Tibial nerve (tissue), 4 donors: ENCODE measurements around the gene IER2. TPM values are rescaled to one million over a fixed set of nuclear protein-coding genes. Genes with fewer than 3 reads are reported as not detected.

Source experiments
- DNase-seq, 2 donors: peaks; one replicate each; pipeline ENCODE4 v3.0.0-alpha.2; 2019; ENCODE audit warnings: low spot score in 2 of 2
- H3K27ac ChIP-seq, 4 donors: fragments of 200-600 bp; sonication (generic) in 3 of 4; one replicate each; pipeline ENCODE4 v1.5.1; 2017 to 2019; ENCODE audit warnings: mild to moderate bottlenecking in 1 of 4
- H3K27me3 ChIP-seq, 2 donors: fragments of 200-600 bp; sonication (generic) in 1 of 2; one replicate each; pipeline versions ENCODE4 v1.5.1 to v1.6.0; 2017 to 2019
- H3K36me3 ChIP-seq, 3 donors: fragments of 200-600 bp; sonication (generic); one replicate each; pipeline ENCODE4 v1.5.1; 2018 to 2019
- H3K4me1 ChIP-seq, 4 donors: fragments of 200-600 bp; sonication (generic) in 3 of 4; one replicate each; pipeline ENCODE4 v1.5.1; 2017 to 2019
- H3K4me3 ChIP-seq, 4 donors: fragments of 200-600 bp; sonication (generic) in 3 of 4; one replicate each; pipeline ENCODE4 v1.5.1; 2017 to 2019; ENCODE audit warnings: mild to moderate bottlenecking in 1 of 4, moderate library complexity in 1 of 4
- H3K9me3 ChIP-seq, 4 donors: fragments of 200-600 bp; sonication (generic) in 3 of 4; one replicate each; pipeline ENCODE4 v1.5.1; 2017 to 2019
- EP300 ChIP-seq, 2 donors: sonication (generic); formaldehyde crosslinking; IDR thresholded peaks; one replicate each; pipeline ENCODE4 v1.6.1; 2017; ENCODE audit warnings: antibody characterized with exemption in 2 of 2, mild to moderate bottlenecking in 1 of 2
- POLR2A ChIP-seq, 2 donors: fragments of 450-650 bp; IDR thresholded peaks; one replicate each; pipeline ENCODE4 v1.6.1; 2017; ENCODE audit warnings: antibody characterized with exemption in 2 of 2, mild to moderate bottlenecking in 2 of 2, moderate library complexity in 2 of 2
- WGBS, 2 donors: methylation state at CpG; one replicate each; pipeline ENCODE4 v1.1.5; 2018; 5-methylcytosine and 5-hydroxymethylcytosine counted together
- total RNA-seq, 4 donors: library from RNA; depleted of rRNA; stranded (reverse); fragments of >200 nt; gene quantifications; one replicate each; pipeline ENCODE4 v1.1.0, GENCODE V29; 2016
- TF ChIP-seq, protein P1 (sequence below), 5 experiments: fragments of 200-600 bp in 3 of 5; fragments of 450-650 bp in 2 of 5; sonication (generic) in 3 of 5; IDR thresholded peaks; one replicate each; pipeline ENCODE4 v1.5.1; 2016 to 2019; ENCODE audit warnings: antibody characterized with exemption in 5 of 5, mild to moderate bottlenecking in 3 of 5, moderate library complexity in 2 of 5

Gene IER2
- total RNA-seq, 4 donors from 2014 or later, result 37.3 to 77.4 (median 58.3) TPM

DNA sequence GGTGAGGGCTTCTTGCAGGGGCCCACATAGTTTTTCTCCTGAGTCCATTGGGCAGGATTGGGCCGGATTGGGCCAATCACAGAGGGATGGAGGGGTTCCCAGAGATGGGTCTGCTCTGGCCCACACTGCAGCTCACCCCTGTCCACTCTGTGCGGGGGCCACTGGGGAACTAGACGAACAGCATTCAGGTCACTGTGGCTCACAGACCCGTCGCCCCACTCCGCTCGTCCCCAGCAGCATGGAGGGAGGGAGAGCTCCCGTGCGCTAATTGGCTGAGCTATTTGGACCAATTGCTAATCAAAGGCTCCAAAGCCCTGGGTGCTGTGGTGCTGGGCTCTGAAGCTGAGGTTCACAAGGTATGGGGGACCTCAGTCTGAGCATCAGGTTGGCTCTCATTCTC lies 20.8 kb upstream of the IER2 start:
- no peaks in the 10 kb centered on the region for H3K27me3 ChIP-seq
- WGBS, 2 donors, result 91 to 98% methylated on average over 6 to 8 of the region's 9 CpGs
- TF ChIP-seq EP300 (IDR thresholded peaks at IDR 0.05), result no peak
- no peak for TF ChIP-seq POLR2A (IDR thresholded peaks at IDR 0.05)
- TF ChIP-seq, protein P1, sequence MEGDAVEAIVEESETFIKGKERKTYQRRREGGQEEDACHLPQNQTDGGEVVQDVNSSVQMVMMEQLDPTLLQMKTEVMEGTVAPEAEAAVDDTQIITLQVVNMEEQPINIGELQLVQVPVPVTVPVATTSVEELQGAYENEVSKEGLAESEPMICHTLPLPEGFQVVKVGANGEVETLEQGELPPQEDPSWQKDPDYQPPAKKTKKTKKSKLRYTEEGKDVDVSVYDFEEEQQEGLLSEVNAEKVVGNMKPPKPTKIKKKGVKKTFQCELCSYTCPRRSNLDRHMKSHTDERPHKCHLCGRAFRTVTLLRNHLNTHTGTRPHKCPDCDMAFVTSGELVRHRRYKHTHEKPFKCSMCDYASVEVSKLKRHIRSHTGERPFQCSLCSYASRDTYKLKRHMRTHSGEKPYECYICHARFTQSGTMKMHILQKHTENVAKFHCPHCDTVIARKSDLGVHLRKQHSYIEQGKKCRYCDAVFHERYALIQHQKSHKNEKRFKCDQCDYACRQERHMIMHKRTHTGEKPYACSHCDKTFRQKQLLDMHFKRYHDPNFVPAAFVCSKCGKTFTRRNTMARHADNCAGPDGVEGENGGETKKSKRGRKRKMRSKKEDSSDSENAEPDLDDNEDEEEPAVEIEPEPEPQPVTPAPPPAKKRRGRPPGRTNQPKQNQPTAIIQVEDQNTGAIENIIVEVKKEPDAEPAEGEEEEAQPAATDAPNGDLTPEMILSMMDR (IDR thresholded peaks at IDR 0.05), result no peak
- peaks cover 0 to 8% (median 0%) of the 10 kb centered on the region in 3 donors for H3K36me3 ChIP-seq
- no peak for DNase-seq
- no peak overlapping the region for H3K4me3 ChIP-seq
- peaks cover 0 to 5% (median 0%) of the 10 kb centered on the region in 4 donors for H3K4me1 ChIP-seq
- H3K9me3 ChIP-seq, result no peaks in the 10 kb centered on the region
- no peak overlapping the region for H3K27ac ChIP-seq

- Histone ChIP-seq H3K9me3 (no peaks in the 10 kb centered on the region), H3K4me1 (peaks cover 0 to 5% (median 0%) of the 10 kb centered on the region in 4 donors), H3K4me3 (no peak overlapping the region), H3K36me3 (peaks cover 0 to 24% (median 0%) of the 10 kb centered on the region in 3 donors), H3K27me3 (no peaks in the 10 kb centered on the region), H3K27ac (no peak overlapping the region)
- TF ChIP-seq, protein P1 (IDR thresholded peaks at IDR 0.05), result no peak
- TF ChIP-seq POLR2A (IDR thresholded peaks at IDR 0.05), result no peak
- TF ChIP-seq EP300 (IDR thresholded peaks at IDR 0.05), result no peak
- DNase-seq, result no peak
- WGBS, 2 donors, result 92 to 97% methylated on average over 3 of the region's 3 CpGs
Observed at GRCh38 chr19:13130886-13131490, 19.2 kb upstream of the IER2 start.

- H3K27ac ChIP-seq, result no peak overlapping the region
- WGBS, 2 donors, result 84% methylated on average over 8 of the region's 8 CpGs
- no peak for DNase-seq
Observed at GRCh38 chr19:13132471-13133180, 17.6 kb upstream of the IER2 start.

DNA sequence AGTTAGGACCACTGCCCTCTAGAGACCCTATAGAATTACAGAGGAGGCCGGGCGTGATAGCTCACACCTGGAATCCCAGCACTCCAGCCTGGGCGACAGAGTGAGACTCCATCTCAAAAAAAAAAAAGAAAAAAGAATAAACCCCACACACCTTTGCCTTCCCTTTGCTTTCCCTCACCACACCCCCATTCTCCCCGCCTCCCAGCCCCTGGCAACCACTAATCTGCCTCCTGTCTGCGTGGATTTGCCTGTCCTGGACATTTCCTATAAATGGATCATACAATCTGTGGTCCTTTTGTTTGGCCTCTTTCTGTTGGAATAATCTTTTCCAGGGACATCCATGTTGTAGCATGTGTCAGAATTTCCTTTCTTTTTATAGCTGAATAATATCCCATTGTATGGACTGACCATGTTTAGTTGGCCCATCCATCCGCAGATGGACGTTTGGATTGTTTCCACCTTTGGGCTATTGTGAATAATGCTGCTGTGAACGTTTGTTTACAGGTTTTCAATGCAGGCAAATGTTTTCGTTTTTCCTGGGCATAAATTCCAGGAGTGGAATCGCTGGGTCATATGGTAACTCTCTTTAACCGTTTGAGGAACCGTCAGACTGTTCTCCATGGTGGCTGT lies 16.9 kb upstream of the IER2 start:
- no peak for DNase-seq
- H3K9me3 ChIP-seq, result no peaks in the 10 kb centered on the region
- no peaks in the 10 kb centered on the region for H3K27me3 ChIP-seq
- no peak for TF ChIP-seq POLR2A (IDR thresholded peaks at IDR 0.05)
- H3K36me3 ChIP-seq, result peaks cover 0 to 39% (median 5%) of the 10 kb centered on the region in 3 donors
- H3K27ac ChIP-seq, result no peak overlapping the region
- peaks cover 0 to 4% (median 0%) of the 10 kb centered on the region in 4 donors for H3K4me1 ChIP-seq
- 56 to 64% methylated on average over 12 of the region's 12 CpGs for WGBS, 2 donors
- no peak overlapping the region for H3K4me3 ChIP-seq

More at GRCh38 chr19:13132471-13133180, 17.6 kb upstream of the IER2 start:
- Histone ChIP-seq H3K36me3 (peaks cover 0 to 32% (median 5%) of the 10 kb centered on the region in 3 donors), H3K27me3 (no peaks in the 10 kb centered on the region), H3K4me1 (peaks cover 0 to 5% (median 0%) of the 10 kb centered on the region in 4 donors), H3K9me3 (no peaks in the 10 kb centered on the region), H3K4me3 (no peak overlapping the region)
- no peak for TF ChIP-seq EP300 (IDR thresholded peaks at IDR 0.05)
- no peak for TF ChIP-seq POLR2A (IDR thresholded peaks at IDR 0.05)
- TF ChIP-seq, protein P1 (IDR thresholded peaks at IDR 0.05), result no peak

- TF ChIP-seq, protein P1 (IDR thresholded peaks at IDR 0.05), result no peak
- DNase-seq, result no peak
- H3K36me3 ChIP-seq, result peaks cover 0 to 52% (median 5%) of the 10 kb centered on the region in 3 donors
- no peaks in the 10 kb centered on the region for H3K27me3 ChIP-seq
- H3K27ac ChIP-seq, result no peak overlapping the region
- H3K4me3 ChIP-seq, result no peak overlapping the region
- 94 to 95% methylated on average over 3 of the region's 3 CpGs for WGBS, 2 donors
- peaks cover 0 to under 1% (median 0%) of the 10 kb centered on the region in 4 donors for H3K4me1 ChIP-seq
- no peaks in the 10 kb centered on the region for H3K9me3 ChIP-seq
Observed at GRCh38 chr19:13134626-13135025, 15.6 kb upstream of the IER2 start.
